ENCODE measurements around the gene EFNA2.

EFNA2 gene

DNA sequence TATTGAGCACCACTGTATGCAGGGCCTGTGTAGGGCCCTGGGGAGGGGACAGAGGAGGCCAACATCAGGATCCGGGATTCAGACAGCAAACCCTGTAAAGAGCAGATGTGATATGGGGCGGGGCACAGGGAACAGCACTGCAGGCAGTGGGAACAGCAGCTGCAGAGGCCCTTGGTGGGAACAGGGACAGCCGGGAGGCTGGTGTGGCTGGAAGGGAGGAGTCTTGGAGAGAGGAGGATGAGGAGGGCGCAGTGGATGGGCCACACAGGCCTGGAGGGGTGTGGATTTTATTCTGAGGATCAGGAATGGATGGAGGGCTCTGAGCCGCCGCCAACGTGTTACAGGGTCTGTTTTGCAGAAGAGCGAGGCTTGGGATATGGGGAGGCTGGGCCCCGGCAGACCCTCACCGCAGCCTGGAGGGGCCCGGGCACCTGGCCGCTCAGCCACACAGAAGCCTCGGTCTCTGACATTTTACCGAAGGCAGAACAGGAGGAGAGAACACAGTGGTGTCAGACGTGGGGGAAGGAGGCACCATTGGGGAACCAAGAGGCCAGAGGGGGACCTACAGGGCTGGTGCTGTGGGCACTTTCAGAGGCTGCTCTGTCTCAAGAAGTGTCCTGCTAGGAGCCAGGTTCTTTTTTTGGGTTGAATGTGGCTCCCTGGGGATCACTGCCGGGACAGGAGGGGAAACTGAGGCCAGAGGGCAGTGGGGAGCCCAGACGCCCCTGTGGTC, 6.9 kb downstream of the EFNA2 start:
- no peaks in the 10 kb centered on the region for H3K9me3 ChIP-seq (replicated peaks; ENCODE audit: low read length)
- H3K9ac ChIP-seq (ENCODE audit: low read depth, low read length) = no peak overlapping the region
- H3K4me1 ChIP-seq (ENCODE audit: control insufficient read depth, insufficient read depth, low read length) = no peaks in the 10 kb centered on the region
- H3K27me3 ChIP-seq (ENCODE audit: control insufficient read depth, insufficient read depth, low read length) = peaks cover 56% of the 10 kb centered on the region
- H3K4me3 ChIP-seq (ENCODE audit: low read length) = no peak overlapping the region
- no peaks in the 10 kb centered on the region for H3K36me3 ChIP-seq (ENCODE audit: insufficient read depth, low read length)
- H3K4me2 ChIP-seq (ENCODE audit: low read length) = no peak overlapping the region

DNA sequence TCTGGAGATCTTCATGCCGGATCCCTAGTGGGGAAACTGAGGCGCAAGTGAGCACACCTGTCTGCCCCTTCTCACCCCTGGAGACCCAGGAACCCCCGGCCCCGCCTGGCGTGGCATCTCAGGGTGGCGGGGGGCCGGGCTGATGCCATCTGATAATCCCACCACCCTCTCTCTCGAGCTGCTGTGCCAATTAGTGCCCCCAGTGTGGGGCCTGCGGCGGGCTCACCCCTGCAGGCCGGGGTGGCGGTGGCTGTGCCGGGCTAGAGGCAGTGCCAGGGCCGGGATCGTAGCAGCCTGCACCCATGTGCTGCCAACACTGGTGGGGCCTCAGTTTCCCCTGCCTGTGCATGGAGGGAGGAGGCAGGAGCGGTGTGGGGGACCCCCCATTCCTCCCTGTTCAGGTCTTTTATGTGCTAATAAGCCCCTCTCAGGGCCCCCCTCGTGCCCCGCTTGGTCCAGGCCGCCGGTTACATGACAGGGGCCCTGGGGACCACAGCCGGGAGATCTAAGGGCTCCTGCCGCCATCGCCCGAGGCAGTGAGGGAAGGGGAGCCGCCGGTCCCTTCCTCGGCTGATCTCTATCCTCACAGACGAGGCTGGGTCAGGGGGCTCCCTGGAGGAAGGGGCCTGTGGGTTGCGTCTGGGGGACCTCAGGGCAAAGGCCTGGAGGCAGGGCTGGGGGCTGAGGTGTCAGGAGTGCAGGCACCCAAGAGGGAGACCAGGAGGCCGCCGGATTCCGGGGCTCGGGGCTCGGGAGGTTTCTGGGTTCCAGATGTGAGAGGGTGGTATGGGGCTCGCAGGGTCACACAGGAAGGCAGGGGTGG, 8.3 kb downstream of the EFNA2 start:
- H3K4me3 ChIP-seq (ENCODE audit: low read length) = no peak overlapping the region
- H3K9me3 ChIP-seq (replicated peaks; ENCODE audit: low read length) = no peaks in the 10 kb centered on the region
- H3K36me3 ChIP-seq (ENCODE audit: insufficient read depth, low read length) = no peaks in the 10 kb centered on the region
- H3K4me1 ChIP-seq (ENCODE audit: control insufficient read depth, insufficient read depth, low read length) = no peaks in the 10 kb centered on the region
- H3K9ac ChIP-seq (ENCODE audit: low read depth, low read length) = no peak overlapping the region
- no peak overlapping the region for H3K4me2 ChIP-seq (ENCODE audit: low read length)
- H3K27me3 ChIP-seq (ENCODE audit: control insufficient read depth, insufficient read depth, low read length) = peaks cover 46% of the 10 kb centered on the region

DNA sequence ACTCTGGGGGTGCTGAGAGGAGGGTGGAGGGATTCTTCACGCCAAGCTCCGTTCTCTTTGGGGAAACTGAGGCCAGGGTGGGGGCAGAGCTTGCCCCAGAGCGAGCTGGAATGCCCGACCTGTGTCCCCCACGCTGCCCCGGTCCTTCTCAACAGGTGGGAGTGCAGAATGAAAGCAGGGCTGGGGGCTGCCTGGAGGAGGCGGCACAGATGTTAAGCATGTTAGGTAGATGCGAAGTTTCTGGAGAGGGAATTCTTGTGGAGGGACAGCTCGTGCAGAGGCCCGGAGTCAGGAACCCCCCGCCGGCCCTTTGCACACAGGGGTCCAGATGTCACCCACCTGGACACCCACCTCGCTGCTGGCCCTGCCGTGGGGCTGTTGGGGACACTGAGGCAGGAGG, 9.0 kb downstream of the EFNA2 start:
- H3K9ac ChIP-seq (ENCODE audit: low read depth, low read length) = no peak overlapping the region
- H3K27me3 ChIP-seq (ENCODE audit: control insufficient read depth, insufficient read depth, low read length) = peaks cover 41% of the 10 kb centered on the region
- no peak overlapping the region for H3K4me3 ChIP-seq (ENCODE audit: low read length)
- no peaks in the 10 kb centered on the region for H3K9me3 ChIP-seq (replicated peaks; ENCODE audit: low read length)
- no peak overlapping the region for H3K4me2 ChIP-seq (ENCODE audit: low read length)
- H3K4me1 ChIP-seq (ENCODE audit: control insufficient read depth, insufficient read depth, low read length) = no peaks in the 10 kb centered on the region
- no peaks in the 10 kb centered on the region for H3K36me3 ChIP-seq (ENCODE audit: insufficient read depth, low read length)

DNA sequence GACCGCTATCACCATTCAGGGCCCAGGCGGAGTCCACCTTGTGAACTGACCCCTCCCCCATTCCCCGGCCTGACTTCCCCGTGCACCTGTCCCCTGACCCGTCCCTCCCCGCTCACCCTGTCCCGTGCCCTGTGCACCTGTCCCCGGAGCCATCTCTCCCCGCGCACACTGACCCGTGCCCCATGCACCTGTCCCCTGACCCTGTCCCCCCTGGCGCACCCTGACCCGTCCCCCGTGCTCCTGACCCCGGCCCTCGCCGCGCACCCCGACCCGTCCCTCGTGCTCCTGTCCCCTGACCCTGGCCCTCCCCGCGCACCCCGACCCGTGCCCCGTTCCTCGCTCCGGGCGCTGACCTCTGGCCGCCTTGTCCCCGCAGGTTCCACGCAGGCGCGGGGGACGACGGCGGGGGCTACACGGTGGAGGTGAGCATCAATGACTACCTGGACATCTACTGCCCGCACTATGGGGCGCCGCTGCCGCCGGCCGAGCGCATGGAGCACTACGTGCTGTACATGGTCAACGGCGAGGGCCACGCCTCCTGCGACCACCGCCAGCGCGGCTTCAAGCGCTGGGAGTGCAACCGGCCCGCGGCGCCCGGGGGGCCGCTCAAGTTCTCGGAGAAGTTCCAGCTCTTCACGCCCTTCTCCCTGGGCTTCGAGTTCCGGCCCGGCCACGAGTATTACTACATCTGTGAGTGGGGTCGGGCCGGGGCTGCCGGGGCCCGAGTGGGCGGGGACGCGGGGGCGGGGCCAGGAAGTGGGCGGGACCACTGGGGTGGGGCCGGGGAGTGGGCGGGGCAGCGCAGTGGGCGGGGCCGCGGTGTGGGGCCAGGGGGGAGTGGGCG, 9.7 kb downstream of the EFNA2 start:
- Histone ChIP-seq H3K36me3 (ENCODE audit: insufficient read depth, low read length) (no peaks in the 10 kb centered on the region), H3K27me3 (ENCODE audit: control insufficient read depth, insufficient read depth, low read length) (peaks cover 41% of the 10 kb centered on the region), H3K4me2 (ENCODE audit: low read length) (no peak overlapping the region), H3K4me3 (ENCODE audit: low read length) (no peak overlapping the region), H3K9ac (ENCODE audit: low read depth, low read length) (no peak overlapping the region), H3K9me3 (replicated peaks; ENCODE audit: low read length) (no peaks in the 10 kb centered on the region), H3K4me1 (ENCODE audit: control insufficient read depth, insufficient read depth, low read length) (no peaks in the 10 kb centered on the region)

DNA sequence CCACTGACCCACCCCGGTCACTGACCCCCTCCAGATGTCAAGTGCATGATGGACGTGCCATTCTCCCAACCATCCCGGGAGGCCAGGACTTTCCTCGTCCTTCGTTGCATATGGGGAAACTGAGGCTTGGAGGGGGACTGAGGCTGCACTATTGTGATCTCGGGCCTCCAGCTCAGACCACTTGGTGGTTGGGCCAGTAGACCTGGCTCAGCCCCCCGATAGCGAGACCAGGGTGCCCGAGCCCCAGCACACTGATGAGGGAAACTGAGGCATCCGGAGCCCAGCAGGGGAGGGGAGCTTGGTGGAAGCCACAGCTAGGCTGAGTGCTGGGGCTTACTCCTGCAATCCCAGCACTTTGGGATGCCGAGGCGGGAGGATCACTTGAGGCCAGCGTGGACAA, 10.4 kb downstream of the EFNA2 start:
- no peak overlapping the region for H3K4me3 ChIP-seq (ENCODE audit: low read length)
- no peak overlapping the region for H3K9ac ChIP-seq (ENCODE audit: low read depth, low read length)
- H3K36me3 ChIP-seq (ENCODE audit: insufficient read depth, low read length) = no peaks in the 10 kb centered on the region

DNA sequence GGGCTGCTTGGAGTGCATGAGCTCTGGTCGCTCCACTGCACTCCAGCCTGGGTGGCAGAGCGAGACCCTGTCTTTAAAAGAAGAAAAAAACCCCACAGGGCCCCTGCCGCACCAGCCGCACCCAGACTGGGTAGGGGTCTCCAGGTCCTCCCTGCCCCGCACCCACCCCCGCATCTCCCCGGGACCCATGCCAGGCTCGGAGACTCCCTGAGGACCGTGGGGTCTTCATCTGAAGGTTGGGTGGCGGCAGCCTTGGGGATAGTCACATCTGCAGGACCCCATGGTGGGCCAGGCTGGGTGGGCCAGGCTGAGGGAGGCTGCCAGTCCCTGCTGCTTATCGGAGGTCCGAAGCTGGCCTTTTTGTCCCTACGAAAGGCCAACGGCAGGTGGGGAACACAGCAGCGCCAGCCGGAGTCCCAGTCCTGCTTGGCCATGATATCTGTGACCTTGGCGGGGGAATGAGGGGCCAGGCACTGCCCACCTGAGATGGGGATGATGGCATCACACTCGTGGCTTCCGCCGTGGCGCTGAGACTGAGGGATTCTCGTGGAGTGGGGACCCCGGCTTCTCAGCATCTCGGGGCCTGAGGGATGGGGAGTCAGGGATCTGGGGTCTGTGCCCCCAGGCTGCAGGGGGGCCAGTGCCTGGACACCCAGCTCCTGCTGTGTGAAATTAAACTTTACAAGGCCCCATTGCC, 11.1 kb downstream of the EFNA2 start:
- Histone ChIP-seq H3K9ac (ENCODE audit: low read depth, low read length) (no peak overlapping the region), H3K4me1 (ENCODE audit: control insufficient read depth, insufficient read depth, low read length) (no peaks in the 10 kb centered on the region), H3K27me3 (ENCODE audit: control insufficient read depth, insufficient read depth, low read length) (peaks cover 34% of the 10 kb centered on the region), H3K4me3 (ENCODE audit: low read length) (no peak overlapping the region), H3K9me3 (replicated peaks; ENCODE audit: low read length) (no peaks in the 10 kb centered on the region), H3K4me2 (ENCODE audit: low read length) (no peak overlapping the region), H3K36me3 (ENCODE audit: insufficient read depth, low read length) (no peaks in the 10 kb centered on the region)

More for the DNA sequence above, 10.4 kb downstream of the EFNA2 start:
- Histone ChIP-seq H3K4me1 (ENCODE audit: control insufficient read depth, insufficient read depth, low read length) (no peaks in the 10 kb centered on the region), H3K9me3 (replicated peaks; ENCODE audit: low read length) (no peaks in the 10 kb centered on the region), H3K27me3 (ENCODE audit: control insufficient read depth, insufficient read depth, low read length) (peaks cover 39% of the 10 kb centered on the region), H3K4me2 (ENCODE audit: low read length) (no peak overlapping the region)

DNA sequence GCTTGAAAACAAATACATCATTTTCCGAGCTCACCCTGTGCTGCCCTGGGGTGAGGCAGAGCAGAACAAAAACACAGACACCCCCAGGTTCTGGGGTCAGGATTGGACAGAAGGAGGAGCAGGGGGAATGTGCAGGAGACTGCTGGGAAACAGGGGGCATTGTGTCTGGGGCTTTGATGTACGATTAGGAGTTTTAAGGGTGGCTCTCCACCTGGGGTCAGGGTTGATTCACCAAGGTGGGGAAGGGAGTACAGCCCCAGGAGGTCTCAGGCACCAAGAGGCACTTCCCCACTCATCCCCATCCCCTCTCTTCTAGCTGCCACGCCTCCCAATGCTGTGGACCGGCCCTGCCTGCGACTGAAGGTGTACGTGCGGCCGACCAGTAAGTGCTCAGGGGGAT, 12.6 kb downstream of the EFNA2 start:
- Histone ChIP-seq H3K27me3 (ENCODE audit: control insufficient read depth, insufficient read depth, low read length) (peaks cover 30% of the 10 kb centered on the region), H3K4me2 (ENCODE audit: low read length) (no peak overlapping the region), H3K9me3 (replicated peaks; ENCODE audit: low read length) (no peaks in the 10 kb centered on the region), H3K4me3 (ENCODE audit: low read length) (no peak overlapping the region), H3K9ac (ENCODE audit: low read depth, low read length) (no peak overlapping the region), H3K4me1 (ENCODE audit: control insufficient read depth, insufficient read depth, low read length) (no peaks in the 10 kb centered on the region), H3K36me3 (ENCODE audit: insufficient read depth, low read length) (no peaks in the 10 kb centered on the region)

DNA sequence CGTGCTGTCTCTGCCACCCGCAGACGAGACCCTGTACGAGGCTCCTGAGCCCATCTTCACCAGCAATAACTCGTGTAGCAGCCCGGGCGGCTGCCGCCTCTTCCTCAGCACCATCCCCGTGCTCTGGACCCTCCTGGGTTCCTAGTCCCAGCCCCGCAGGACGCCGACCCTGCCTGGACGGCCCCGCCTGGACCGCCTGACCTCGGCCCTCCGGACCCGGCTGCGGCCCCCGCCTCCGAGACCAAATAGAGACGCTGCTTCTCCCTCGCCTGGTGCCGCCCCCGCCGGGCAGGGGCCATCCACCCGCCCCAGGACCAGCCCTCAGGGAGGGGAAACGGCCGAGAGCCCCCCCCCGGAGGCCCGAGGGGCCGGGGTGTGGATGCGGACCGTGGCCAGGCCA, 14.1 kb downstream of the EFNA2 start:
- Histone ChIP-seq H3K4me2 (ENCODE audit: low read length) (no peak overlapping the region), H3K36me3 (ENCODE audit: insufficient read depth, low read length) (no peaks in the 10 kb centered on the region), H3K4me1 (ENCODE audit: control insufficient read depth, insufficient read depth, low read length) (no peaks in the 10 kb centered on the region), H3K9ac (ENCODE audit: low read depth, low read length) (no peak overlapping the region), H3K9me3 (replicated peaks; ENCODE audit: low read length) (no peaks in the 10 kb centered on the region), H3K27me3 (ENCODE audit: control insufficient read depth, insufficient read depth, low read length) (peaks cover 18% of the 10 kb centered on the region), H3K4me3 (ENCODE audit: low read length) (no peak overlapping the region)

DNA sequence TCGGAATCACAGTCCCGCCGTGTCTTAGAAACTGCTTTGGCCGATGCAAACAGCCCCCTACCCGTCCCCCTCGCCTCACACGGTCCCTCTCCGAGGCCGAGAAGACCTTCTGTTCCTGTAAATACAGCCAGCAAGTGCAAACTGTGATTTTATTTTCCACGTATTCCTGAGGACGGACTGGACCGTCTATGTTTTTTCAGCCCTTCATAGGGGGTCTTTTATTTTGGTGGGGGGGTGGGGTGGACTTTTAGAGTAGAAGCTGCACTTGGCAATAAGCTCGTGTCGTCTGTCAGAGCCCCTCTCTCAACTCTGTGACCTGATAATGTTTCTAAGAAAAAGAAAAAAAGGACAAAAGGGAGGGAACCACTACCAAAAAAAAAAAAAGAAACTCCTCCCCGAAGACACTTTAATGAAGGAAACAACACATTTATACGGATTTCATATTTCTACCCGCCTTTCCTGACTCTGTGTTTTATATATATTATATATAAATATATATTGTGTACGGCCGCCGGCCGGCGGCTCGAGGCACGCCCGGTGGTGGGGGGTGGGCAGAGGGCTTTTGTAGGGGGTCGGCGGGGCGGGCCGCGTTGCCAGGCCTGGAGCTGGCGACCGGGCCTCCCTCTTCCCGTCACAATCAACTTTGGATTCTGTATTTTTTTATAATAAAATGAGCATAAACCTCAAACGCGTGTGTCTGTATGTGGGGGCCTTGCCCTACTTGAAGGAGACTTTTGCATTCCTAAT, 15.2 kb downstream of the EFNA2 start:
- Histone ChIP-seq H3K4me1 (ENCODE audit: control insufficient read depth, insufficient read depth, low read length) (no peaks in the 10 kb centered on the region), H3K36me3 (ENCODE audit: insufficient read depth, low read length) (no peaks in the 10 kb centered on the region), H3K4me2 (ENCODE audit: low read length) (no peak overlapping the region), H3K9me3 (replicated peaks; ENCODE audit: low read length) (no peaks in the 10 kb centered on the region), H3K27me3 (ENCODE audit: control insufficient read depth, insufficient read depth, low read length) (peaks cover 13% of the 10 kb centered on the region), H3K4me3 (ENCODE audit: low read length) (no peak overlapping the region), H3K9ac (ENCODE audit: low read depth, low read length) (no peak overlapping the region)

DNA sequence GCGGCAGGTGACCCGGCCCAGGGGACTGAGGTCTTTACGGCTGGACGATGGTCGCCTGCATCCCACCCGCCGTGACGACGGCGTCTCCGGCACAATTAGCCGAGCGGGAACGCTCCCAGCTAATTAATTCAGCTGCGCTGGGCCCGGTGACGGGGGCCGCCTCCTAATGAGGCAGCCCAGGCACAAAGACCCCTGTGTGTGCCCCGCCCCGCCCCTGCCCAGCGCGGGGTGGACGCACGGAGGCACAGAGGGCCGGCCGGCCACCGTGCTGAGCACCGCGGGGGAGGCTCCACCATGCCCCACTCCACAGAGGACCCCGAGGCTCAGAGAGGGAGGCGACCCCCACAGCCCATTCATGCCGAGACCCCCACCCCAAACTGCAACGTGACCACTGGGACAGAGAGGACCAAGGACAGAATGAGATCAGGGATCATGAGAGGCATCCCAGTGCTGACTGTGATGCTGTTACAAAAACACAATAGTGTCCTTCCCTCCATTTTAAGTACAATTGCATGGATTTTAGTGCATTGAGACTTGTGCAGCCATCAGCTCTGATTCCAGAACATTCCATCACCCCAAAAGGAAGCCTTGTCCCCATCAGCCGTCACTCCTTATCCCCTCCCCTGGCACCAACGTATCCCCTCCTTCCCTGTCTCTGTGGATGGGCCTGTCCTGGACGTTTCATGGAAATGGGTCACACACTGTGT, 17.0 kb downstream of the EFNA2 start:
- no peaks in the 10 kb centered on the region for H3K4me1 ChIP-seq (ENCODE audit: control insufficient read depth, insufficient read depth, low read length)
- H3K4me2 ChIP-seq (ENCODE audit: low read length) = no peak overlapping the region
- H3K36me3 ChIP-seq (ENCODE audit: insufficient read depth, low read length) = no peaks in the 10 kb centered on the region
- no peak overlapping the region for H3K4me3 ChIP-seq (ENCODE audit: low read length)
- no peaks in the 10 kb centered on the region for H3K9me3 ChIP-seq (replicated peaks; ENCODE audit: low read length)
- H3K9ac ChIP-seq (ENCODE audit: low read depth, low read length) = no peak overlapping the region
- peaks cover 13% of the 10 kb centered on the region for H3K27me3 ChIP-seq (ENCODE audit: control insufficient read depth, insufficient read depth, low read length)

Data from skeletal muscle satellite cell (primary cell).